ACHN (cell line): ENCODE results near the gene APBB2.

Experiments used
- DNase-seq: peaks from one replicate; pipeline ENCODE4 v3.0.0-alpha.2; 2015
- in situ Hi-C: cut with HindIII; loops from 2 replicates; pipeline ENCODE4 v1.10.0; 2017; ENCODE audit warnings: low sequenced_read_pairs, low pct_ligation_motif_present, low pct_unique_long_range_greater_than_20kb

Gene APBB2

DNA sequence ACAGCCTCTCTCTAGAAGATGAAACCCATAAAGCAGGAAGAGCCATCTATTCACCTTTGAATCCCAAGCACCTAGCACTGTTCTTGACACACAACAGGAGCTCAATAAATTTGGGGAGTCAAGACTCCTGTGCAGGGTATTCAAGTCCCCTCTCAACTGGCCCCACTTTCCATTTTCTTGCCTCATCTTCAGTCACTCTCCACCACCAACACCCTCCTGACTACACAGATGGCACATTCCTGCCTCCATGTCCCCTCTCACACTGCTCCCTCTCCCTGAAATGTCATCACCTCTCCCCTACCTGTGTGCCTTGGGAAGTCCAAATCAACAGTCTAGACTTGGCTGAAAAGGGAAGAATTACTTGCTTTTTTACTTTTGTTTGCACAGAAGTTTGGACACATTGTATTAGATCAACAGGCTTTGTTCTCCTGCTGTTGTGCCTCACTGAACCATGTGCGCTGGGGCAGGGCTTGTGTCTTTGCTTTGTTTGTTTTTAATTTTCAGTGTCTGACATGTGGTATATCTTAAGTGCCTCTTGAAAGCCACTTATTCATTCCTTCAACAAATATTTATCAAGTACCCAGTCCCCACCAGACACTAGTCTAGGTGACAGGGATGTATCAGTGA is 85.1 kb downstream of the APBB2 start:
- no peak for DNase-seq
- in situ Hi-C loops = no loop called here

DNA sequence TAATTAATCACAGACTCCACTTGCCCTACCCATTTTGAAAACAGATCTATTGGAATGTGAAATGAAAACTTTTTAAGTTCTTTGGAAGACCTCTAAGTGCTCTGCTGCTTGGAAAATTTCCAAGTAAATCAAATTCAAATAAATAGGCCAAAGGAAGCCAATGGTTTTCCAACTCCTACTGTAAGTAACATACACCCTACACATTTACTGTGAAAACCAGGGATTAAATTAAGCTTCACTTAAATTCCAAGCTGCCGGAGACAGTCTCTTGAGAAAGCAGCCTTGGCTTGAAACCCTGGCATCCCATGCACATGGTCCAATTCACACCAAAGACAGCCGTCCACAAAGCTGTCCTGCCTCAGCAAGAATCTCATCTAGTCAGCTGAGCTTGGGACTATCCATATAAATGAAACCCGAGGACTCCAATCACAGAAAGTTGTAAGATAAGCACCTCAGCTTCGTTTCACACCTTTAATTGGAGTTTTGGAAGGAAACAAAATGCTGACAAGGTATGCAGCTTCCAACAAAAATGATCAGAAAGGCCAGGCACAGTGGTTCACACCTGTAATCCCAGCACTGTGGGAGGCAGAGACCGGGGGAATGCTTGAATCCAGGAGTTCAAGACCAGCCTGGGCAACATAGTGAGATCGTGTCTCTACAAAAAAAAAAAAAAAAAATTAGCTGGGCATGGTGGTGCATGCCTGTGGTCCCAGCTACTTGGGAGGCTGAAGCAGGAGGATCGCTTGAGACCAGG is 88.6 kb downstream of the APBB2 start:
- DNase-seq = no peak
- in situ Hi-C loops = no loop called here

DNA sequence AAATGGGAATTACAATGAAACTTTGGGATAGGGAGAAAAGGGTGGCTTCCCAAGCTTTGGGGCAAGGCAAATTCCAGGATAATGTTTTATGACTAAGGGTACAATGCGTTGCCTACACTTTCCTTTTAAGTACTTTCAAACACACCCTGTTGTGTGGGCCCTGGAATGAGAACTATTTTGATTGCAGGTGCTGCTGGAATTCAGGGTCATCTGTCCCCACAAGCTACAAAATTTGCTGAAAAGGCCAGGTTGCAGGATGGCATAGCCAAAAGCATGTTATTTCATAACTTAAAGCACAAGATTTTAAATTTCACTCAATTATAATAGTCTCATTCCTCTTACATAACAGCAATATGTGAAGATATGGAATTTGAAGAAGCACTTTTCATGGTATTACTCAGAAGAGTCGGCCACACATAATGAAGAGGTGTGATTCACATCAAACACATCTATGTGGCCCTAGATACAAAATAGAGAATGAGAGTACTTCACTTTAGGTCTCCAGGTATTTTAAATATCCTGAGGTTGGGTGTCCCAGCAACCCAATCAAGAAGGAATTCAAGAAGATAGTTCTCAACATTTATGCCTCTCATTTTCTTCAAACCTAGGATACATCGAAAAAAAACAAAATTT is 89.3 kb downstream of the APBB2 start:
- in situ Hi-C loops = no loop called here
- no peak for DNase-seq

DNA sequence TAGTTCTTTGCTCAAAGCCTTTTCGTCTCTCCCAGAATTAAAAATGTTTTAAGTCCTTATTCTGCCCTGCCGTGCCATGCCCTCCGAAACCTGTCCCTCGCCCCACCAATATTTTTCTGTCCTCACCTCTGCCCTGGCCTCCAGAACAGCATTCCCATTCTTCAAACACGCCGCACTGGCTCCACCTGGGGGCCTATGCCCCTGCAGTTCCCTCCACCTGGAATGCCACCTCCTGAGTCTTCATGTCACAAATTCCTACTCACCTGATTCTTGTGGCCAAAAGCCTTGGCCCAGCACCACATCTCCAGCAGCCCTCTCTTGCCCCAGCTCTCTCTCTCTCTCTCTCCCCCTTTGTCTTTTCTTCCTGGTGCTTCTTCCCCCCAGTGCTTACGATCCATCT is 91.6 kb downstream of the APBB2 start:
- in situ Hi-C loops = no loop called here
- DNase-seq = no peak

- DNase-seq = no peak
These were observed 92.0 kb downstream of the APBB2 start for GRCh38 chr4:41122309-41122708.

GRCh38 chr4:41121906-41122305 is 92.4 kb downstream of the APBB2 start:
- in situ Hi-C loops = no loop called here

More at GRCh38 chr4:41122309-41122708, 92.0 kb downstream of the APBB2 start:
- in situ Hi-C loops = no loop called here

DNA sequence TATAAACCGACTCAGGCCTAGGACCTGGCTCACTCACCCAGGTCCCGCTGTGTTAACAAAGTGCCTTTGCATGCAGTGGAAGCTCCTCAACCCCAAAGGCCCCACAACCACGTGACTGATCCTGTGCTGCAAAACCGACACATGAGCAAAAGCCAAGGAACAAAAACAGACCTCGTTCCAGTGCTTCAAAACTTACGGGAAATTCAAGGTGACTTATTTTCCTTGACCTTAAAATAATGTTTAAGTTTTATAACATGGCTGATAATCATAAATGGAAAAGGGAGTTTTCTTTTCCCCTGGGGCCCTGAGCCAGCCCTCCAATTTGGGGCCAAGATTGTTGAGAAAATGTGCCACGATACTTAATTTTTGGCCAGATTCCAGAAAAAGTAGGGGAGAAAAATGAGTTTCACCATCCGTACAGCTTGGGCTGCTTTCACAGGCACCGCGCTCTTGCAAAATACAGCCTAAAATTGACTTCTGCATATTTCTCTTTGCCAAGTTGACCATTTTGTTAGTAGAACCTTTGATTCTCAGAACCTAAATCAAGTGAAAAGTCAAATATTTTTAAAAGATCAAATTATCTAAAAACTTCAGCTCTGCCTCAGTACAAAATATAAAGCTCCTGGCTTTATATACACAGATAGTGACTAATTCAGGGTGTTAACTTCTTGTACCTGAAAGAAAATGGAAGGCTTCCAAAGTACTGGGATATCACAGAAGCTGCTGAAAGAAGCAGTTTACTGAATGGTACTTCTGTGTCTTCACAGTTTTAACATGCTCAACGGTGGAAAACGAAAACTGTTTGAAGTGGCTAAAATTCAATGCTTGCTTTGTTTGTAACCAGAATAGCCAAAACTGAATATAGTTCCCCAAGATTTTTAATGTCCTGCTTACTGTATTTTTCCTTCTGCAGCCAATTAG is 93.8 kb downstream of the APBB2 start:
- DNase-seq = no peak
- in situ Hi-C loops = no loop called here

More at GRCh38 chr4:41121906-41122305, 92.4 kb downstream of the APBB2 start:
- DNase-seq = no peak

GRCh38 chr4:41119867-41120295 is 94.5 kb downstream of the APBB2 start:
- no peak for DNase-seq
- in situ Hi-C loops = no loop called here

GRCh38 chr4:41111791-41112190 is 102.6 kb downstream of the APBB2 start:
- DNase-seq = no peak
- in situ Hi-C loops = no loop called here

GRCh38 chr4:41110050-41110449 is 104.3 kb downstream of the APBB2 start:
- in situ Hi-C loops = no loop called here
- no peak for DNase-seq

GRCh38 chr4:41108481-41108880 is 105.9 kb downstream of the APBB2 start:
- in situ Hi-C loops = no loop called here
- no peak for DNase-seq

GRCh38 chr4:41106694-41107419 is 107.5 kb downstream of the APBB2 start:
- in situ Hi-C loops = no loop called here
- no peak for DNase-seq

- in situ Hi-C loops = no loop called here
- no peak for DNase-seq
These were observed 108.3 kb downstream of the APBB2 start for GRCh38 chr4:41106081-41106480.

GRCh38 chr4:41104155-41104554 is 110.2 kb downstream of the APBB2 start:
- in situ Hi-C loops = no loop called here
- DNase-seq = no peak

- DNase-seq = no peak
- in situ Hi-C loops = no loop called here
These were observed 110.7 kb downstream of the APBB2 start for GRCh38 chr4:41103657-41104056.

DNA sequence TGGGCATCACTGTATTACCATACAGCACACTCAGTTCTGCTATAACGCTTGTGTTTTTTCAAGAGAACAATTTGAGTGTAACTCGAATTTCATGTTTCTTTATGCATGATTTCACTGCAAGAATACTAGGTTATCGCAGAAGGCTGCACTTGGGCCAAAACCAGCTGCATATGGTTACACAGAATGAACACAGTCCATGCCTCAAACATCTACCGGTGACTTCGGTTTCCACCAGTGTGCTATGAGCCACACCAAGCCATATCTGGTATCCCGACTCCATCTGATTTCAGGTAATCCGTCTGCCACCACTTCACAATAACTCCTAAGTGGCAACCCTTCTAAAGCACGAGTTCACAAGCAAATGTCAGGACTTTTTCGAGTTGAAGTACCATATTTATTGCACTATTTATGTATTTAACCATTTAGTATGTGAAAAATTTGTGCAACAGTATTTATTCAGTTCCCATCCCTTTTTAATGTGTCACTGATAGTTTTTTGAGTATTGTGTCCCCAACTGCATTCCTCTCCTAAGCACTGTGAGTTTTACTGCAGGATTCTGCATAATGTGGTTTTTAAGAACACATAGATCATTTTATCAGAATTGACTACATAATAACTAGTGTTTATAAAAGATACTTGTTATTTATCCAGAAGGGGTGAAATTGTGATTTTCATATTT is 111.8 kb downstream of the APBB2 start:
- no peak for DNase-seq
- in situ Hi-C loops = no loop called here

DNA sequence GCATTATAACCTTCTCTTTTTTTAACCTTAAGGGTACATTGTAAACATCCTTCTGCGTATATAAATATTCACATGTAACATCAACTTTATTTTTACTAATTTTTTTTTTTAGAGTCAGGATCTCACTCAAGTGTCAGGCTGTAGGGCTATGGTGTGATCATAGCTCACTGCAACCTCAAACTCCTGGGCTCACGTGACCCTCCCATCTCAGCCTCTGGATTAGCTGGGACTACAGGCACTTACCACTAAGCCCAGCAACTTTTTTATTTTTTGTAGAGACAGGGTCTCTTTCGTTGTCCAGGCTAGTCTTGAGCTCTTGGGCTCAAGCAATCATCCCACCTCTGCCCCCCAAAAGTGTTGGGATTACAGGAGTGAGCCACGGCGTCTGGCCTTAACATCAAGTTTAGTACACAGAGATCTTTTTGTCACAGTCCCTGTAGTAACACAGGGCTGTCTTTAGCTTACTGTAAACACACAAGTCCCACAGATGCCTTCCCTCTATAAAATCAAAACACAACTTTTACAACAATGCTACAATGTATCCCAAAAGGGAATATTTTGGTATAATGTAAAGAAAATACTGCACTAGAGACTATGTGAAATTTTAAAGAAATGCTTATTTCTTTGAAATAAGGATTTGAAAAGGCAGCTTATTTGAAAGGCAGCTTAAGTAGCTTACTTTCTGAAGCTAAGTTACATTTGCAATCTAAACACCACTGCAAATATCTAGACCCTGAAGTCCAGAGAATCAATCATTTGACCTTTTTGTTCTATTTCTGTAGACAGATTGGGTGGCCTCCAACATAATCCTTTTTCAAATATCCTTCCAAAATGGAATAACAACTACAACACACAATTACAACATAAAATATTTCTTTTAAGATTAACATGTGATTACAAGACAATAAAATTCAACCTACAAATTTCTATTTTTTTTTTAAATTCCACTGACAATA is 116.0 kb downstream of the APBB2 start:
- no peak for DNase-seq
- in situ Hi-C loops = no loop called here
